OCI-LY3 (cell line): ENCODE data around the gene SRSF11.

Experiments
- H2AFZ ChIP-seq: fragments of 200-600, 300-600 bp; shearing (Covaris generic); 2 replicates; pipeline ENCODE4 v1.6.0; 2014; ENCODE audit warnings: antibody characterized with exemption, low read depth, low read length
- H3K27ac ChIP-seq: fragments of 200-600, 300-600 bp; sonication (generic); 2 replicates; pipeline ENCODE4 v1.5.1; 2014; ENCODE audit warnings: mild to moderate bottlenecking, low read length, moderate library complexity, mixed read lengths
- H3K27me3 ChIP-seq: fragments of 200-600, 300-600 bp; sonication (generic); 2 replicates; pipeline ENCODE4 v1.6.1; 2014; ENCODE audit warnings: low read depth, low read length, mixed read lengths
- H3K36me3 ChIP-seq: fragments of 200-600, 300-600 bp; sonication (generic); replicated peaks from 2 replicates; pipeline ENCODE3; 2014; ENCODE audit warnings: low read depth, low read length, mixed read lengths
- H3K4me1 ChIP-seq: fragments of 300-600, 200-600 bp; sonication (generic); 2 replicates; pipeline ENCODE4 v1.6.1; 2014; ENCODE audit warnings: low read length, mixed read lengths
- H3K4me2 ChIP-seq: fragments of 200-600, 300-600 bp; sonication (generic); 2 replicates; pipeline ENCODE4 v1.6.1; 2014; ENCODE audit warnings: low read length, mixed read lengths
- H3K4me3 ChIP-seq: fragments of 300-600, 200-600 bp; sonication (generic); 2 replicates; pipeline ENCODE4 v1.5.1; 2014; ENCODE audit warnings: antibody characterized with exemption, mild to moderate bottlenecking, low read length, moderate library complexity
- H3K79me2 ChIP-seq: fragments of 300-600, 200-600 bp; shearing (Covaris generic); 2 replicates; pipeline ENCODE4 v1.6.1; 2014; ENCODE audit warnings: mild to moderate bottlenecking, low read length, mixed read lengths
- H3K9ac ChIP-seq: fragments of 300-600, 200-600 bp; shearing (Covaris generic); 2 replicates; pipeline ENCODE4 v1.6.0; 2014; ENCODE audit warnings: mild to moderate bottlenecking, low read length, moderate library complexity
- H3K9me3 ChIP-seq: fragments of 200-600, 300-600 bp; shearing (Covaris generic); 2 replicates; pipeline ENCODE4 v1.6.1; 2014; ENCODE audit warnings: low read length, mixed read lengths; ENCODE audit not compliant: insufficient read depth
- H4K20me1 ChIP-seq: fragments of 200-600, 300-600 bp; sonication (generic); 2 replicates; pipeline ENCODE4 v1.6.1; 2016; ENCODE audit warnings: low read length, mixed read lengths; ENCODE audit not compliant: insufficient read depth
- EZH2phosphoT487 ChIP-seq: fragments of 200-600 bp; shearing (Covaris generic); IDR thresholded peaks from 2 replicates; pipeline ENCODE4 v1.6.1; 2018; ENCODE audit warnings: antibody characterized with exemption, mixed run types, low read depth
- TF ChIP-seq, protein P1 (sequence below): fragments of 200-600, 300-600 bp; sonication (generic); IDR thresholded peaks from 2 replicates; pipeline ENCODE4 v1.5.1; 2014; ENCODE audit warnings: antibody characterized with exemption, low read length, low read depth

Gene SRSF11

GRCh38 chr1:70284366-70284765, 63.2 kb downstream of the SRSF11 start:
- no peaks in the 10 kb centered on the region for H3K36me3 ChIP-seq
- H2AFZ ChIP-seq = no peak overlapping the region
- H3K27ac ChIP-seq = no peak overlapping the region
- no peaks in the 10 kb centered on the region for H3K9me3 ChIP-seq
- no peaks in the 10 kb centered on the region for H4K20me1 ChIP-seq
- H3K4me3 ChIP-seq = no peak overlapping the region
- no peaks in the 10 kb centered on the region for H3K79me2 ChIP-seq
- H3K4me1 ChIP-seq = no peaks in the 10 kb centered on the region
- TF ChIP-seq, protein P1, sequence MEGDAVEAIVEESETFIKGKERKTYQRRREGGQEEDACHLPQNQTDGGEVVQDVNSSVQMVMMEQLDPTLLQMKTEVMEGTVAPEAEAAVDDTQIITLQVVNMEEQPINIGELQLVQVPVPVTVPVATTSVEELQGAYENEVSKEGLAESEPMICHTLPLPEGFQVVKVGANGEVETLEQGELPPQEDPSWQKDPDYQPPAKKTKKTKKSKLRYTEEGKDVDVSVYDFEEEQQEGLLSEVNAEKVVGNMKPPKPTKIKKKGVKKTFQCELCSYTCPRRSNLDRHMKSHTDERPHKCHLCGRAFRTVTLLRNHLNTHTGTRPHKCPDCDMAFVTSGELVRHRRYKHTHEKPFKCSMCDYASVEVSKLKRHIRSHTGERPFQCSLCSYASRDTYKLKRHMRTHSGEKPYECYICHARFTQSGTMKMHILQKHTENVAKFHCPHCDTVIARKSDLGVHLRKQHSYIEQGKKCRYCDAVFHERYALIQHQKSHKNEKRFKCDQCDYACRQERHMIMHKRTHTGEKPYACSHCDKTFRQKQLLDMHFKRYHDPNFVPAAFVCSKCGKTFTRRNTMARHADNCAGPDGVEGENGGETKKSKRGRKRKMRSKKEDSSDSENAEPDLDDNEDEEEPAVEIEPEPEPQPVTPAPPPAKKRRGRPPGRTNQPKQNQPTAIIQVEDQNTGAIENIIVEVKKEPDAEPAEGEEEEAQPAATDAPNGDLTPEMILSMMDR = no peak
- TF ChIP-seq EZH2phosphoT487 = no peak
- H3K9ac ChIP-seq = no peak overlapping the region
- H3K27me3 ChIP-seq = no peaks in the 10 kb centered on the region
- H3K4me2 ChIP-seq = no peak overlapping the region

- Histone ChIP-seq H3K27me3 (no peaks in the 10 kb centered on the region), H3K79me2 (no peaks in the 10 kb centered on the region), H3K36me3 (no peaks in the 10 kb centered on the region), H4K20me1 (no peaks in the 10 kb centered on the region), H3K9me3 (no peaks in the 10 kb centered on the region), H3K27ac (no peak overlapping the region), H2AFZ (no peak overlapping the region), H3K9ac (no peak overlapping the region), H3K4me1 (no peaks in the 10 kb centered on the region), H3K4me3 (no peak overlapping the region), H3K4me2 (no peak overlapping the region)
- TF ChIP-seq EZH2phosphoT487 = no peak
- TF ChIP-seq, protein P1 = no peak
Measured at GRCh38 chr1:70286453-70286852, 65.3 kb downstream of the SRSF11 start.

DNA sequence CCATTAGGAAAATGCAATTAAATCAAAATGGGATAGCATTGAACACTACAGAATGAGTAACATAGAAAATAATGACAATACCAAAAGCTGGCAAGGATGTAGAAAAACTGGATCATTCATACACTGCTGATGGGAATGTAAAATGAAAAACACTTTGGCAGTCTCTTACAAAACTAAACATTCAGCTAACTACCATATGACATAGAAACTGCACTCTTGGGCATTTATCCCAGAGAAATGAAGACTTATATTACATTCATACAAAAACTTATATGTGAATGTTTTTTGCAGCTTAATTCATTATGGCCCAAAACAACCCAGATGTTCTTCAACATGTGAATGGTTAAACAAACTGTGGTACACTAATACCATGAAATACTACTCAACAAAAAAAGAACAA, 67.0 kb downstream of the SRSF11 start:
- Histone ChIP-seq H3K9ac (no peak overlapping the region), H3K4me3 (no peak overlapping the region), H3K36me3 (no peaks in the 10 kb centered on the region), H3K27me3 (no peaks in the 10 kb centered on the region), H3K79me2 (no peaks in the 10 kb centered on the region), H4K20me1 (no peaks in the 10 kb centered on the region), H2AFZ (no peak overlapping the region), H3K27ac (no peak overlapping the region), H3K9me3 (no peaks in the 10 kb centered on the region), H3K4me2 (no peak overlapping the region), H3K4me1 (no peaks in the 10 kb centered on the region)
- TF ChIP-seq EZH2phosphoT487 = no peak
- TF ChIP-seq, protein P1 = no peak

DNA sequence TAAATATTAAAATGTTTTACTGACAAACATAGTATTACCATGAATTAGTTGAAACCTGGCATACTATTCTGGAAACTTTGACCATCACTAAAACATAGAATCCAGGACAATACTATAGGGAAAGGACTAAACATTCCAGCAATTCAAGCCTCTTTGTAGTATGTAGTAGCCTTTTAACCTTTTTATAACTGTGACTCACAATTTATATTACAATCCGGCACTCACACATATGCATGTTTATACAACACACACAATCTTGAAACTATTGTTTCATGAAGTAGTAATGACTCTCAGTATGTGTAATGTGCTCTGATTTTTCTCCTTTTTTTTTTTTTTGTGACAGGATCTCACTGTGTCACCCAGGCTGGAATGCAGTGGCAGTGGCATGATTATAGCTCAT, 69.0 kb downstream of the SRSF11 start:
- no peaks in the 10 kb centered on the region for H3K9me3 ChIP-seq
- no peaks in the 10 kb centered on the region for H3K36me3 ChIP-seq
- H2AFZ ChIP-seq = no peak overlapping the region
- H3K27me3 ChIP-seq = no peaks in the 10 kb centered on the region
- no peaks in the 10 kb centered on the region for H3K4me1 ChIP-seq
- H3K9ac ChIP-seq = no peak overlapping the region
- H4K20me1 ChIP-seq = no peaks in the 10 kb centered on the region
- no peak overlapping the region for H3K27ac ChIP-seq
- TF ChIP-seq EZH2phosphoT487 = no peak
- TF ChIP-seq, protein P1 = no peak
- no peak overlapping the region for H3K4me3 ChIP-seq
- no peaks in the 10 kb centered on the region for H3K79me2 ChIP-seq
- no peak overlapping the region for H3K4me2 ChIP-seq
